Ectodermal cell (in vitro differentiated cells): Measurements from ENCODE around the gene SPEF1.

Experiments
- H3K27ac ChIP-seq: 2 replicates; pipeline ENCODE4 v1.7.0; 2013; ENCODE audit warnings: mild to moderate bottlenecking, low read depth, low read length; ENCODE audit not compliant: insufficient read depth, poor library complexity, severe bottlenecking
- H3K27me3 ChIP-seq: 2 replicates; pipeline ENCODE4 v1.7.0; 2013; ENCODE audit warnings: mild to moderate bottlenecking, low read length; ENCODE audit not compliant: insufficient read depth, control insufficient read depth, poor library complexity, severe bottlenecking
- H3K36me3 ChIP-seq: one replicate; pipeline ENCODE4 v1.7.0; 2013; ENCODE audit warnings: low read length; ENCODE audit not compliant: control insufficient read depth, insufficient read depth
- H3K4me1 ChIP-seq: one replicate; pipeline ENCODE4 v1.7.0; 2013; ENCODE audit warnings: low read length; ENCODE audit not compliant: control insufficient read depth, insufficient read depth
- H3K4me3 ChIP-seq: 2 replicates; pipeline ENCODE4 v1.7.0; 2013; ENCODE audit warnings: low read depth, low read length, control low read depth; ENCODE audit not compliant: insufficient read depth
- H3K9me3 ChIP-seq: 2 replicates; pipeline ENCODE4 v1.7.0; 2013; ENCODE audit warnings: mild to moderate bottlenecking, low read length, moderate library complexity; ENCODE audit not compliant: control insufficient read depth
- WGBS, 2 experiments: methylation state at CpG; one replicate each; pipeline ENCODE4 v1.1.7; 2013; ENCODE audit warnings: missing lambda C conversion rate in 2 of 2; 5-methylcytosine and 5-hydroxymethylcytosine counted together

Gene SPEF1

DNA sequence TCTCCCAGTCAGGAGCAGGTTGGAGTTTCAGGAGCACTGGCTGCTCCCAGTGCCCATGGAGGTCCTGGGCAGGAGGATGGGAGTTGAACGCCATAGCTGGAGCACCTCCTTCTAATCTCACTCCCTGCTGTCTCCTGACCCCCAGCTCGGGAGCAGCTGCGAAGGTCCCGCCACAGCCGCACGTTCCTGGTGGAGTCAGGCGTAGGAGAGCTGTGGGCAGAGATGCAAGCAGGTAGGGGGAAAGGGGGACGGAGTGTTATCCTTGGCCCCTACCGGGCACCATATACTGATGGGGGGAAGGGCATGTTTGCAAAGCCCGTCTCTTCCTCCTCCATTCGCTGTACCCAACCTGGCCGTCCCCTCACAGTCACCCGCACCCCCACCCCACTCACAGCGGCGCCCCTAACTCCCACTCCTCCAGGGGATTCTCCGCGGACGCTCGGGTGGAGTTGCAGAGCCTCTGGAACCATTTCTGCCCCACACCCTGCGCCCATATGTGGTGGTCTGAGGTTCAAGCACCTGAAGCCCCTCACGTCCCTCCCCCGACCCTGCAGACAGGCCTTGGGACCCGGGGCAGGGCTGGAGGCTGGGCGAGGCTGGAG lies 32.1 kb downstream of the SPEF1 start:
- WGBS, 2 experiments, result 83 to 85% methylated on average over 24 of the region's 24 CpGs
- no peaks in the 10 kb centered on the region for H3K9me3 ChIP-seq
- no peak overlapping the region for H3K4me3 ChIP-seq
- peaks cover 73% of the 10 kb centered on the region for H3K27me3 ChIP-seq
- no peaks in the 10 kb centered on the region for H3K36me3 ChIP-seq
- peaks cover 12% of the 10 kb centered on the region for H3K4me1 ChIP-seq
- no peak overlapping the region for H3K27ac ChIP-seq

DNA sequence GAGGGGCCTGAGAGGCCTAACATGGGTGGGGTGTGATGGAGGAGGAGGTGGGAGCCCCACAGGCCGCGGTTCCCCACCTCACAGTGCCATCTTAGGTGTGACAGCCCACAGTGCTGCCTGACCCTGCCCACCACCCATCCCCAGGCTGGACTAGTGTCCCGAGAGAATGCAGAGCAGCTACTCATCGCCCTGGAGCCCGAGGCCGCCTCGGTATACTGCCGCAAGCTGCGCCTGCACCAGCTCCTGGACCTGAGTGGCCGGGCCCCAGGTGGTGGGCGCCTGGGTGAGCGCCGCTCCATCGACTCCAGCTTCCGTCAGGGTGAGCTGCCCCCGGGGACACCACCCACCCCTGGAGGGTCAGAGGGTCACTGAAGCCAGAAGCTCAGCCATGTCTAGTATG lies 33.2 kb downstream of the SPEF1 start:
- no peaks in the 10 kb centered on the region for H3K9me3 ChIP-seq
- WGBS, 2 experiments, result 92 to 94% methylated on average over 16 of the region's 16 CpGs
- H3K4me1 ChIP-seq, result peaks cover 12% of the 10 kb centered on the region
- H3K36me3 ChIP-seq, result no peaks in the 10 kb centered on the region
- no peak overlapping the region for H3K4me3 ChIP-seq
- no peak overlapping the region for H3K27ac ChIP-seq
- H3K27me3 ChIP-seq, result peaks cover 77% of the 10 kb centered on the region

DNA sequence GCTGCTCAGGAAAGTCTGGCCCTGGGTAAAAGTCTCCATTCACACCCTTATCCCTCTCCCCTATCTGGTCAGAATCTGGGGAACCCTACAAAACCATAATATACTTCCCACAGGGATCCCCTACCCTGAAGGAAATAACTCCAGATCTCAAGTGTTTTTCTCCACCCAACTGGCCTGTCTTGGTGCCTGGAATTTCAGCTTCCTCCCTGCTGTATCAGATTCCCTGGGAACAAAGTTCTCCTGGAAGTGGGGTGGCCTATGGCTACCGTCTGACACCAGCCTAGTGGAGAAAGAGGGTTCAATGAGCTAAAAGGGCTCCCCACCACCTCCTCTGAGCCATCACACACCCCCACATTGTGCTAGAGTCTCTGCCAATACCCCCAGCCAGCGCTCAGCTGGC lies 33.8 kb downstream of the SPEF1 start:
- Histone ChIP-seq H3K36me3 (no peaks in the 10 kb centered on the region), H3K27me3 (peaks cover 71% of the 10 kb centered on the region)
- WGBS, 2 experiments, result 80 to 93% methylated on average over 2 of the region's 2 CpGs

DNA sequence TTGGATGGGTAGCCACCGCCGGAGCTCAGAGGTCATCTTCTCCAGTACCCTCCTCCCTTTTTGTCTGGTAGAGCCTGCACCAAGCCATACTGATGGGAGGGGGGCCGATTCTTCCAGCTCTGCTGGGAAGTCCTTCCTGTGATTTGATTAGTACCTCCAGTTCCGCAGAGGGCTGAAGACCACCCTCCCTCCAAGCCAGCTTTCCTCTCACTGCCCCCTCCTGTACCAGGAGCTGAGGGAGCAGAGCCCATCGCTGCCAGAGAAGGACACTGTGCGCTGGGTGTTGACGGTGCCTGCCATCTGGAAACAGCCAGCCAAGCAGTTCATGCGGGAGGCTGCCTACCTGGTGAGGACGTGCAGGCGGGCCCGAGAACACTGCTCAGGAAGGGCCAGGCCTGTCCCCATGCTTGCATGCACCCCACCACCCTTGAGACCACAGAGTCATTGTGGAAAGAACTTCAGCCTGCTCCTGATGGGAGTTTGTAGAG lies 35.5 kb downstream of the SPEF1 start:
- H3K36me3 ChIP-seq, result no peaks in the 10 kb centered on the region
- H3K4me1 ChIP-seq, result peaks cover 6% of the 10 kb centered on the region
- WGBS, 2 experiments, result 85 to 87% methylated on average over 11 of the region's 11 CpGs
- H3K27me3 ChIP-seq, result peaks cover 54% of the 10 kb centered on the region
- H3K27ac ChIP-seq, result no peak overlapping the region
- H3K9me3 ChIP-seq, result no peaks in the 10 kb centered on the region
- no peak overlapping the region for H3K4me3 ChIP-seq

More for the DNA sequence above, 33.8 kb downstream of the SPEF1 start:
- no peaks in the 10 kb centered on the region for H3K9me3 ChIP-seq
- peaks cover 11% of the 10 kb centered on the region for H3K4me1 ChIP-seq
- no peak overlapping the region for H3K4me3 ChIP-seq
- no peak overlapping the region for H3K27ac ChIP-seq

DNA sequence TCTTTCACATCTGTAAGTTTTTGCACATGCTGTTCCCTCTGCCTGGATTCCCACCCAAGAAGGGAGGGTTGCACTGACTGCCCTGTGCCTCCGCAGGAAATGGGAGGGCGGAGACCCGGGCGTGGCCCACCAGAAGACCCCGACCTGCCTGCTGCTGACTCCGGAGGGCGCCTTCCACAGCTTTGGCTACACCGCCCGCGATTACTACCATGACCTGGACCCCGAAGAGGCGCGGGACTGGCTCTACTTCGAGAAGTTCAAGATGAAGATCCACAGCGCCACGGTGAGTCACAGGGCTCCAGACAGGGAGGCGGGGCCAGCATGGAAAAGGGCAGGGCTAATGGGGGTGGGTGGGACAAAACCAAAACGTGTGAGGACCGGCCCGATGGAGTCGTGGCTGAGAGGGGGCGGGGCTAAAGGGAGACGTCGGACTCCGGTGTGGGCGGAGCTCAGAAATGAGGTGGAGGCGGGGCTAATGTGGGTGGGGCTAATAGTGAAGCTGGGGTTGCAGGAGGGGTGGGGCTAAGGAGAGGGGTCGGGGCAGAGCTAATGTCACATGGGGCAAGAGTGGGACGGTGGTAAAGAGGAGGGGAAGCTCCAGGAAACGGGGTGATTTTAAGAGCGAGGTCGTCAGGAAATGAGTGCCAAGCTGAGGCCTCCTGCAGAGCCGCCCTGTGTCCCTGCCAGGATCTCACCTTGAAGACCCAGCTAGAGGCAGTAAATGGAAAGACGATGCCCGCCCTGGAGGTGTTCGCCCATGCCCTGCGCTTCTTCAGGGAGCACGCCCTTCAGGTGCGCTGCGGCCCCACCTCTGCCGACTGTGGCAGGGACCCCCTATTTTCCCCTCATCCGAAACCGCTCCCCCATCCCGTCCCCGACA lies 36.2 kb downstream of the SPEF1 start:
- Histone ChIP-seq H3K27ac (no peak overlapping the region), H3K36me3 (no peaks in the 10 kb centered on the region), H3K4me1 (peaks cover 4% of the 10 kb centered on the region), H3K9me3 (no peaks in the 10 kb centered on the region), H3K27me3 (peaks cover 47% of the 10 kb centered on the region), H3K4me3 (peak overlapping the region; percentile 29)
- WGBS, 2 experiments, result 29 to 32% methylated on average over 45 of the region's 45 CpGs

DNA sequence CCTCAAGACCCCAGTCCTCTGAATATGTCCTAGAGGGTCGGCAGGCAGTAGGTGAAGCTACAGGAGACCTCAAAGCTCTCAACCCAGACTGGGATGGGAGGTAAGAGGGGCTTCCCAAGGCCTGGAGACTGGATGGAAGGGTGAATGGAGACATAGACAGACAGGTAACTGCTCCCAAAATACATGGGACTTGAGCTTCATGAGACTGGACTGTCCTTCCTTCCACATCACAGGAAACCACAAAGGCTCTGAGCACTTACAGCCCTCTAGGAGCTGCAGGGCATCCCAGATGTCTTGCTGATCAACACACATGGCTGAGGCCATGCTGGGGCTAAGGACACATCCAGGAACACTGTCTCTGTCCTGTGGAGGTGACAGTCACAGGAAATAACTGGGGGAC lies 37.2 kb downstream of the SPEF1 start:
- Histone ChIP-seq H3K27me3 (peaks cover 37% of the 10 kb centered on the region), H3K4me3 (no peak overlapping the region), H3K9me3 (no peaks in the 10 kb centered on the region), H3K27ac (no peak overlapping the region), H3K36me3 (no peaks in the 10 kb centered on the region), H3K4me1 (no peaks in the 10 kb centered on the region)
- WGBS, 2 experiments, result 90 to 95% methylated on average over 1 of the region's 1 CpG

DNA sequence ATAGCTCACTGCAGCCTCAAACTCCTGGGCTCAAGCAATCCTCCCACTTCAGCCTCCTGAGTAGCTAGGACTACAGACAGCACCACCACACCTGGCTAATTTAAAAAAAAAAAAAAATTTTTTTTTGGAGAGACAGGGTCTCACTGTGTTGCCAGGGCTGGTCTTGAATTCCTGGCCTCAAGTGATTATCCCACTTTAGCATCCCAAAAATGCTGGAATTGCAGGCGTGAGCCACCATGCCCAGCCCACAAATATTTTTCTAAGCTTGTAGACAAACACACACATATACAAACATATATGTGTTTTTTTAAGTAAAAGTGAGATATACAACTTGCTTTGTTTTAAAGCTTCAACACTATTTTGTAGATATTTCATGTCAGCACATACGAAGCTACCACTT lies 38.0 kb downstream of the SPEF1 start:
- H3K4me3 ChIP-seq, result no peak overlapping the region

DNA sequence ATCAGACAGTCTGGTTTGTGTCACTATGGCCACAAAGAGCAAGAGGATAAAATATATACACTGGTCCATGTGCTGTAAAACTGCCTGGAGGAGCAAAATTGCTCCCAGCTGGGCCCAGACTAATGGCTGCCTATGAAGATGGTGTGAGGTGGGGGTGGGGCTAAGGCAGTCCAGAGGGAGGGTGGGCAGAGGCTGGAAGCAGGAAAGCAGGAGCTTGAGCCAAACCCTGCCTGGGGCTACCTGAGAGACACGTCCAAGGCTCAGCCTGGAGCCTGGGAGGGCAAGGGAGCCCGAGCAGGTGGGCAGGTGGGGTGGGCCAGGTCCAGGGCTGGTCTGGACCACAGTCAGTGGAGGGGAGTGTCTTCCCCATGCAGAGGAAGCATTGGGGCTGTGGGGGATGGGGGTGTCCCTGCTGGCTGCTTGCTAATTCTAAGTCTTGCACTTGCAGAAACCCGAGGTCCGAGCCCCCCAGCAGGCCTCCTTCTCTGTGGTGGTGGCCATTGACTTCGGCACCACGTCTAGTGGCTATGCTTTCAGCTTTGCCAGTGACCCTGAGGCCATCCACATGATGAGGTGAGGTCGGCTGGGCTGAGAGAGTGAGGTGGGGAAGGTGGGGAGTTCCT lies 39.3 kb downstream of the SPEF1 start:
- H3K4me1 ChIP-seq, result no peaks in the 10 kb centered on the region
- H3K4me3 ChIP-seq, result no peak overlapping the region
- peaks cover 19% of the 10 kb centered on the region for H3K27me3 ChIP-seq
- WGBS, 2 experiments, result 76% methylated on average over 7 of the region's 7 CpGs
- no peak overlapping the region for H3K27ac ChIP-seq
- no peaks in the 10 kb centered on the region for H3K36me3 ChIP-seq
- no peaks in the 10 kb centered on the region for H3K9me3 ChIP-seq

More for the DNA sequence above, 38.0 kb downstream of the SPEF1 start:
- Histone ChIP-seq H3K9me3 (no peaks in the 10 kb centered on the region), H3K36me3 (no peaks in the 10 kb centered on the region), H3K4me1 (no peaks in the 10 kb centered on the region), H3K27me3 (peaks cover 29% of the 10 kb centered on the region), H3K27ac (no peak overlapping the region)
- 91 to 100% methylated on average over 1 to 2 of the region's 2 CpGs for WGBS, 2 experiments

DNA sequence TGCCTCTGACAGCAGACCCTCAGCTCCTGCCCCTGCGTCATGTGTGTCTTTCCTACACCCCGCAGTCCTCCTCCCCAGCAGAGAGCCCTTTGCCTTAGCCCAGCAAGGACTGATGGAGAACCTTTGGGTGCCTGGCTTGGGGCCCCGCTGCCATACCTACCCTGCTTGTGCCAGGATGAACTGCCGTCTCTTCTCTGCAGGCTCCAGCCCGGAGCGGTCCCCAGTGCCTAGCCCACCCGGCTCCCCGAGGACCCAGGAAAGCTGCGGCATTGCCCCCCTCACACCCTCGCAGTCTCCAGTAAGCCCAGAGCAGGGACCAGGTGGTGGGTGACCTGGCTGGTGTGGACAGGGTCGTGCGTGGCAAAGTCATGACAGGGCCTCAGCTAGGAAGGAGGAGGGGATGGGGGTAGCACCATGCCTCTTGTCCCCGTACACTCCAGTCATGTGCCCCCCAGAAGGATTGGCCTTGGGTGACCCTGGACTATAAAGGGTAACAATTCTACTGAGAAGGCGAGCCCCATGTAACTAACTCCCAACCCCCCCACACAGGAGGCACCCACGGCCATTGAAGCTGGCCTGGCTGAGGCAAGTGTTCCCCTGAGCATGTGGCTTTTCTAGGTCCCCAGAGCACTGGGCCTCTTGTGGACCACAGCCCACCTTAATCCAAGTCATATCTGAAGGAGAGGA lies 40.5 kb downstream of the SPEF1 start:
- WGBS, 2 experiments, result 94% methylated on average over 15 of the region's 15 CpGs

More for the DNA sequence above, 40.5 kb downstream of the SPEF1 start:
- Histone ChIP-seq H3K4me1 (no peaks in the 10 kb centered on the region), H3K27me3 (peaks cover 17% of the 10 kb centered on the region), H3K36me3 (no peaks in the 10 kb centered on the region), H3K9me3 (no peaks in the 10 kb centered on the region), H3K4me3 (no peak overlapping the region), H3K27ac (no peak overlapping the region)
